Loucy (cell line): ENCODE data around the gene EPB41L5.

Experiments used
- CTCF ChIP-seq: fragments of 200-600 bp; sonication (generic); conservative IDR thresholded peaks from 2 replicates; pipeline ENCODE4 v1.5.1; 2014; ENCODE audit warnings: mild to moderate bottlenecking, antibody characterized with exemption, low read length
- EZH2phosphoT487 ChIP-seq: fragments of 200-600 bp; IDR thresholded peaks from 2 replicates; pipeline ENCODE4 v1.6.1; 2018; ENCODE audit warnings: antibody characterized with exemption, mild to moderate bottlenecking, moderate library complexity, borderline replicate concordance

DNA sequence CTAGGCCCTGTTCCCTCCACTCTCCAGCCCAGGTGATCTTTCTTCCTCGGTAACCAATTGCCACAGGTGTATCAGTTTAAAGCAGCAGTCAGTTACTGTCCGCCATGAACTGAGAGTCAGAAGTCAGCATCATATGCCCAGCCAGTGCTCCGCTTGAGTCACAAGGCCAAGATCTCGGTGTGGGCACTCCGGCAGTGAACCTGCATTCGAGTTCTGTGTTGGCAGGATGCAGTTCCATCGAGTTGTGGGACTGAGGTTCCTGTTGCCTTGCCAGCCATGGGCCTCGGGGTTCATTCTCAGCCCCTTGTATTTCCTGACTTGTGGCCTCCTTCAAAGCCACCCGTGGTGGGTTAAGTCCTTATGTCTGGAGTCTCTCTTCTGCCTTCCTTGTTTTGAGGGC lies 213.4 kb downstream of the EPB41L5 start:
- no peak for TF ChIP-seq CTCF
- no peak for TF ChIP-seq EZH2phosphoT487
